ENCODE measurements around the gene DNMT3A. TPM values are rescaled to one million over a fixed set of nuclear protein-coding genes. Genes with fewer than 3 reads are reported as not detected.

Gene DNMT3A
- total RNA-seq, 1 experiment from 2014 or later: 8.0 TPM

GRCh38 chr2:25311865-25312575, 29.7 kb downstream of the DNMT3A start:
- H3K27ac Mint-ChIP-seq (ENCODE audit: low read depth, unreplicated experiment): no peak overlapping the region
- no peaks in the 10 kb centered on the region for H3K27me3 Mint-ChIP-seq (ENCODE audit: insufficient read depth, unreplicated experiment)
- POLR2A ChIA-PET: interaction anchor here (0.7 kb wide), 1 partner anchor 10 kb away, joined by 3 read pairs; no protein-coding TSS in a partner anchor
- no peaks in the 10 kb centered on the region for H3K9me3 Mint-ChIP-seq (ENCODE audit: unreplicated experiment)
- CTCF ChIA-PET: interaction anchor here (0.6 kb wide), 1 partner anchor 65 kb away, joined by 3 read pairs; no protein-coding TSS in a partner anchor
- intact Hi-C loops (cut with micrococcal nuclease): no loop called here
- peaks cover 9% of the 10 kb centered on the region for H3K4me1 Mint-ChIP-seq (ENCODE audit: insufficient read depth, unreplicated experiment)
- peaks cover 4% of the 10 kb centered on the region for H3K36me3 Mint-ChIP-seq (ENCODE audit: insufficient read depth, unreplicated experiment)
- no peak for TF ChIP-seq CTCF (IDR thresholded peaks at IDR 0.05; ENCODE audit: unreplicated experiment)
- no peak for DNase-seq (ENCODE audit: unreplicated experiment)
- no TSS peak for BruUV-seq (replicated peaks)
- H3K4me3 Mint-ChIP-seq (ENCODE audit: unreplicated experiment): no peak overlapping the region

- no TSS peak for BruUV-seq (replicated peaks)
- Mint-ChIP-seq H3K27me3 (ENCODE audit: insufficient read depth, unreplicated experiment) (no peaks in the 10 kb centered on the region), H3K9me3 (ENCODE audit: unreplicated experiment) (no peaks in the 10 kb centered on the region), H3K27ac (ENCODE audit: low read depth, unreplicated experiment) (no peak overlapping the region), H3K4me1 (ENCODE audit: insufficient read depth, unreplicated experiment) (peaks cover 9% of the 10 kb centered on the region), H3K4me3 (ENCODE audit: unreplicated experiment) (no peak overlapping the region), H3K36me3 (ENCODE audit: insufficient read depth, unreplicated experiment) (peaks cover 8% of the 10 kb centered on the region)
- ChIA-PET CTCF (interaction anchor here (0.6 kb wide), 1 partner anchor 66 kb away, joined by 3 read pairs; no protein-coding TSS in a partner anchor), POLR2A (interaction anchor here (0.5 to 1.3 kb wide), 2 partner anchors 9 to 462 kb away, joined by 3 read pairs; no protein-coding TSS in a partner anchor)
- intact Hi-C loops (cut with micrococcal nuclease): no loop called here
- DNase-seq (ENCODE audit: unreplicated experiment): peak; percentile 78
- TF ChIP-seq CTCF (IDR thresholded peaks at IDR 0.05; ENCODE audit: unreplicated experiment): no peak
Measured at GRCh38 chr2:25310965-25311864, 30.5 kb downstream of the DNMT3A start.

- Mint-ChIP-seq H3K36me3 (ENCODE audit: insufficient read depth, unreplicated experiment) (peaks cover 11% of the 10 kb centered on the region), H3K27me3 (ENCODE audit: insufficient read depth, unreplicated experiment) (no peaks in the 10 kb centered on the region), H3K4me3 (ENCODE audit: unreplicated experiment) (no peak overlapping the region), H3K9me3 (ENCODE audit: unreplicated experiment) (no peaks in the 10 kb centered on the region), H3K4me1 (ENCODE audit: insufficient read depth, unreplicated experiment) (peaks cover 9% of the 10 kb centered on the region), H3K27ac (ENCODE audit: low read depth, unreplicated experiment) (no peak overlapping the region)
- CTCF ChIA-PET: interaction anchor here (0.6 kb wide), 1 partner anchor 113 kb away, joined by 4 read pairs; no protein-coding TSS in a partner anchor
- TF ChIP-seq CTCF (IDR thresholded peaks at IDR 0.05; ENCODE audit: unreplicated experiment): no peak
- no peak for DNase-seq (ENCODE audit: unreplicated experiment)
- no TSS peak for BruUV-seq (replicated peaks)
- intact Hi-C loops (cut with micrococcal nuclease): no loop called here
- POLR2A ChIA-PET: interaction anchor here (0.5 to 1.3 kb wide), 2 partner anchors 8 to 461 kb away, joined by 3 read pairs; no protein-coding TSS in a partner anchor
Measured at GRCh38 chr2:25310709-25310964, 31.1 kb downstream of the DNMT3A start.

GRCh38 chr2:25309402-25309801, 32.3 kb downstream of the DNMT3A start:
- no peaks in the 10 kb centered on the region for H3K27me3 Mint-ChIP-seq (ENCODE audit: insufficient read depth, unreplicated experiment)
- DNase-seq (ENCODE audit: unreplicated experiment): peak; percentile 38
- peaks cover 11% of the 10 kb centered on the region for H3K36me3 Mint-ChIP-seq (ENCODE audit: insufficient read depth, unreplicated experiment)
- ChIA-PET POLR2A (interaction anchor here (0.6 kb wide), 1 partner anchor 16 kb away, joined by 5 read pairs; no protein-coding TSS in a partner anchor), CTCF (interaction anchor here (0.6 kb wide), 1 partner anchor 256 kb away, joined by 3 read pairs; no protein-coding TSS in a partner anchor)
- TF ChIP-seq CTCF (IDR thresholded peaks at IDR 0.05; ENCODE audit: unreplicated experiment): peak; percentile 2
- intact Hi-C loops (cut with micrococcal nuclease): loop anchor here (2.0 kb wide), 1 partner anchor 213 kb away; no protein-coding TSS in a partner anchor
- H3K4me1 Mint-ChIP-seq (ENCODE audit: insufficient read depth, unreplicated experiment): peaks cover 9% of the 10 kb centered on the region
- no peak overlapping the region for H3K27ac Mint-ChIP-seq (ENCODE audit: low read depth, unreplicated experiment)
- BruUV-seq (replicated peaks): no TSS peak
- no peaks in the 10 kb centered on the region for H3K9me3 Mint-ChIP-seq (ENCODE audit: unreplicated experiment)
- H3K4me3 Mint-ChIP-seq (ENCODE audit: unreplicated experiment): no peak overlapping the region
